Measurements from ENCODE around the gene PHACTR2.

The PHACTR2 gene

GRCh38 chr6:143694560-143694959, 16.8 kb downstream of the PHACTR2 start:
- peak in 1 of 2 donors; percentile 49 for DNase-seq (ENCODE audit: low read depth in 2 of 2)
- no peak overlapping the region for H3K4me3 ChIP-seq (replicated peaks in 1 of 2; ENCODE audit: low read depth in 2 of 2, low read length in 2 of 2)
- TF ChIP-seq CTCF (IDR thresholded peaks at IDR 0.05; ENCODE audit: low read depth, low read length), result no peak

GRCh38 chr6:143695130-143695968, 17.6 kb downstream of the PHACTR2 start:
- no peak for DNase-seq (ENCODE audit: low read depth in 2 of 2)
- no peak for TF ChIP-seq CTCF (IDR thresholded peaks at IDR 0.05; ENCODE audit: low read depth, low read length)

GRCh38 chr6:143695969-143696663, 18.4 kb downstream of the PHACTR2 start:
- no peak for DNase-seq (ENCODE audit: low read depth in 2 of 2)
- H3K4me3 ChIP-seq (replicated peaks in 1 of 2; ENCODE audit: low read depth in 2 of 2, low read length in 2 of 2), result no peak overlapping the region

More at GRCh38 chr6:143695130-143695968, 17.6 kb downstream of the PHACTR2 start:
- H3K4me3 ChIP-seq (replicated peaks in 1 of 2; ENCODE audit: low read depth in 2 of 2, low read length in 2 of 2), result no peak overlapping the region

GRCh38 chr6:143696664-143697000, 18.9 kb downstream of the PHACTR2 start:
- TF ChIP-seq CTCF (IDR thresholded peaks at IDR 0.05; ENCODE audit: low read depth, low read length), result no peak
- no peak overlapping the region for H3K4me3 ChIP-seq (replicated peaks in 1 of 2; ENCODE audit: low read depth in 2 of 2, low read length in 2 of 2)

More at GRCh38 chr6:143695969-143696663, 18.4 kb downstream of the PHACTR2 start:
- TF ChIP-seq CTCF (IDR thresholded peaks at IDR 0.05; ENCODE audit: low read depth, low read length), result no peak

GRCh38 chr6:143697076-143697800, 19.5 kb downstream of the PHACTR2 start:
- DNase-seq (ENCODE audit: low read depth in 2 of 2), result no peak
- no peak for TF ChIP-seq CTCF (IDR thresholded peaks at IDR 0.05; ENCODE audit: low read depth, low read length)

More at GRCh38 chr6:143696664-143697000, 18.9 kb downstream of the PHACTR2 start:
- peak in 1 of 2 donors; percentile 51 for DNase-seq (ENCODE audit: low read depth in 2 of 2)

GRCh38 chr6:143698329-143698728, 20.6 kb downstream of the PHACTR2 start:
- DNase-seq (ENCODE audit: low read depth in 2 of 2), result no peak
- TF ChIP-seq CTCF (IDR thresholded peaks at IDR 0.05; ENCODE audit: low read depth, low read length), result no peak

More at GRCh38 chr6:143697076-143697800, 19.5 kb downstream of the PHACTR2 start:
- H3K4me3 ChIP-seq (replicated peaks in 1 of 2; ENCODE audit: low read depth in 2 of 2, low read length in 2 of 2), result no peak overlapping the region

More at GRCh38 chr6:143698329-143698728, 20.6 kb downstream of the PHACTR2 start:
- no peak overlapping the region for H3K4me3 ChIP-seq (replicated peaks in 1 of 2; ENCODE audit: low read depth in 2 of 2, low read length in 2 of 2)
